Spinal cord (tissue), 10 donors: Measurements from ENCODE around the gene EFTUD2. TPM values are rescaled to one million over a fixed set of nuclear protein-coding genes. Genes with fewer than 3 reads are reported as not detected.
A peak's percentile ranks its signal among the peaks of the same experiment; 100 is the strongest.

ENCODE experiments used
- DNase-seq, 6 donors: peaks; one replicate each; pipeline versions ENCODE4 v3.0.0 to v3.0.0-alpha.2; 2013 to 2015; ENCODE audit warnings: low spot score in 6 of 6, low read depth in 4 of 6
- H3K27ac ChIP-seq: one replicate; pipeline ENCODE4 v1.5.1; 2013; ENCODE audit warnings: low read depth, low read length, control low read depth
- H3K27me3 ChIP-seq: one replicate; pipeline ENCODE4 v1.6.1; 2013; ENCODE audit warnings: low read length; ENCODE audit not compliant: control insufficient read depth, insufficient read depth
- H3K36me3 ChIP-seq: one replicate; pipeline ENCODE4 v1.6.1; 2013; ENCODE audit warnings: low read length; ENCODE audit not compliant: control insufficient read depth, insufficient read depth
- H3K4me1 ChIP-seq: one replicate; pipeline ENCODE4 v1.6.1; 2013; ENCODE audit warnings: low read length; ENCODE audit not compliant: control insufficient read depth, insufficient read depth
- H3K4me3 ChIP-seq: one replicate; pipeline ENCODE4 v1.5.1; 2013; ENCODE audit warnings: low read depth, low read length, control low read depth
- H3K9me3 ChIP-seq: one replicate; pipeline ENCODE4 v1.6.1; 2013; ENCODE audit warnings: low read length; ENCODE audit not compliant: control insufficient read depth, insufficient read depth
- WGBS: methylation state at CpG from one replicate; pipeline ENCODE4 v1.1.5; 2013; ENCODE audit warnings: missing lambda C conversion rate; ENCODE audit not compliant: insufficient coverage; 5-methylcytosine and 5-hydroxymethylcytosine counted together
- polyA plus RNA-seq, 2 donors: library from polyadenylated mRNA; unstranded; fragments of 120-200 nt; gene quantifications; one replicate each; pipeline ENCODE4 v1.2.1, GENCODE V29; 2013; ENCODE audit not compliant: insufficient read length in 2 of 2
- total RNA-seq, 2 donors: library from RNA; depleted of rRNA in 1 of 2; stranded (reverse); fragments of 120-200 nt in 1 of 2; fragments of >200 nt in 1 of 2; gene quantifications; one replicate each; pipeline versions ENCODE4 v1.2.3 to v1.2.4, GENCODE V29; 2013 to 2014
- donor health status: healthy.

Gene EFTUD2
- total and polyA plus RNA-seq, 4 donors = 68.0 to 85.0 (median 74.3) TPM

- 95% methylated on average over 3 of the region's 6 CpGs for WGBS
- DNase-seq = no peak
- no peak overlapping the region for H3K27ac ChIP-seq
- H3K4me3 ChIP-seq = no peak overlapping the region
- H3K4me1 ChIP-seq = no peaks in the 10 kb centered on the region
- H3K36me3 ChIP-seq = peaks cover 64% of the 10 kb centered on the region
- H3K27me3 ChIP-seq = no peaks in the 10 kb centered on the region
- H3K9me3 ChIP-seq = no peaks in the 10 kb centered on the region
Observed at GRCh38 chr17:44879376-44879775, 19.9 kb downstream of the EFTUD2 start.

- Histone ChIP-seq H3K4me1 (no peaks in the 10 kb centered on the region), H3K27ac (no peak overlapping the region), H3K27me3 (no peaks in the 10 kb centered on the region), H3K36me3 (peaks cover 63% of the 10 kb centered on the region), H3K9me3 (no peaks in the 10 kb centered on the region), H3K4me3 (no peak overlapping the region)
- DNase-seq = peak in 4 of 6 donors; percentile 30 to 87 (median 64)
- 33% methylated on average over 3 of the region's 6 CpGs for WGBS
Observed at GRCh38 chr17:44878627-44879221, 20.5 kb downstream of the EFTUD2 start.

- no peaks in the 10 kb centered on the region for H3K27me3 ChIP-seq
- H3K4me1 ChIP-seq = no peaks in the 10 kb centered on the region
- H3K36me3 ChIP-seq = peaks cover 67% of the 10 kb centered on the region
- no peak overlapping the region for H3K27ac ChIP-seq
- WGBS = 92% methylated on average over 4 of the region's 5 CpGs
- no peak overlapping the region for H3K4me3 ChIP-seq
- H3K9me3 ChIP-seq = no peaks in the 10 kb centered on the region
- no peak for DNase-seq
Observed at GRCh38 chr17:44877121-44877520, 22.1 kb downstream of the EFTUD2 start.

DNA sequence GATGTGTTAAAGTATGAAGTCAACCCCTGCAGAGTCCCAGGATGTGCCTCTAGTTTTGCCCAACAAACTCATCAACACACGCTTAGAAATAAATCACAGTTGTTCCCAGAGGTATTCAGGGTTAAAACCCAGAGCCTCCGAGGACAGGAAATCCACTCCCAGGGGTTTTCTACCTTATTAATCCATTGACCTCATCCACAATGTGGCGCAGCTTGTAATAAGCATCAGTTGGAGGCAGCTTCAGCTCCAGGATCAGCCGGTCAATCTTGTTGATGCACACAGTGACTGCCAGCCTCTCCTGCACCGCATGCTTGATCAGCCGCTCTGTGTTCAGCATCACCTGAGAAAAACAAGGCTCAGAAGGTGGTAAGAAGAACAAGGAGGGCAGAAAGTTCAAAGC, 23.5 kb downstream of the EFTUD2 start:
- peaks cover 74% of the 10 kb centered on the region for H3K36me3 ChIP-seq
- no peaks in the 10 kb centered on the region for H3K4me1 ChIP-seq
- no peak for DNase-seq
- 98% methylated on average over 4 of the region's 6 CpGs for WGBS
- no peak overlapping the region for H3K4me3 ChIP-seq
- no peaks in the 10 kb centered on the region for H3K9me3 ChIP-seq
- no peaks in the 10 kb centered on the region for H3K27me3 ChIP-seq
- no peak overlapping the region for H3K27ac ChIP-seq

DNA sequence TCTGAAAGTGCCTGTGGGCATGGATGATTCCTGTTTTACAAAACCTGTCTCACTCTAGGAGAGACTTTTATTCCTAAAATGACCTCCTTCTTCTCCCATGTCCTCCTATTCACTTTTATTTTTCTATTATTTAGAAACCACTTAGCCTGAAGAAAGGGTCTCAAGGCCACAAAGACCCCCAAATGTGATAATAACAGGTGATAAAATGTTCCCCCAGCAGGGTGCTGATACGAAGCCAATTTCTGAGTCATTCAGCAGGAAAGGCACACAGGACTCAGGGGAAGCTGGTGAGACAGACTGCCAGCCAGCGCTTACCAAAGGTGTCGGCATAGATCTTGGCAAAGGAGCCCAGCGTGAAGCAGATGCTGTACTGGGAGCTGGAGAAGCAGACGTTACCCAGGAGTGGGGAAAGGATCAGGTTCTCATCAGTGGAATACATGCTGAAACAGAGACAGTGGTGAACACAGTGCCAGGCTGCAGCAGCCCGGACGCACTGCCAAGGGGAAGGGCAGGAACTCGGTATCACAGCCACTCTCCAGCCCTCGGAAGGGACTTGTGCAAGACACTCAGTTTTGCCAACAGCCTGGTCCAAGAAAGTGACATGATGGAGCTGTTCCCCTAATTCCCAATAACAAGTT, 27.0 kb downstream of the EFTUD2 start:
- Histone ChIP-seq H3K27me3 (no peaks in the 10 kb centered on the region), H3K9me3 (no peaks in the 10 kb centered on the region), H3K36me3 (peaks cover 68% of the 10 kb centered on the region), H3K4me1 (no peaks in the 10 kb centered on the region), H3K27ac (no peak overlapping the region), H3K4me3 (no peak overlapping the region)
- 53% methylated on average over 9 of the region's 9 CpGs for WGBS
- peak in 1 of 6 donors; percentile 72 for DNase-seq

- 98% methylated on average over 11 of the region's 12 CpGs for WGBS
- no peak for DNase-seq
- H3K4me1 ChIP-seq = no peaks in the 10 kb centered on the region
- H3K4me3 ChIP-seq = no peak overlapping the region
- no peak overlapping the region for H3K27ac ChIP-seq
- H3K36me3 ChIP-seq = peaks cover 68% of the 10 kb centered on the region
- no peaks in the 10 kb centered on the region for H3K9me3 ChIP-seq
- H3K27me3 ChIP-seq = no peaks in the 10 kb centered on the region
Observed at GRCh38 chr17:44871556-44871955, 27.7 kb downstream of the EFTUD2 start.

DNA sequence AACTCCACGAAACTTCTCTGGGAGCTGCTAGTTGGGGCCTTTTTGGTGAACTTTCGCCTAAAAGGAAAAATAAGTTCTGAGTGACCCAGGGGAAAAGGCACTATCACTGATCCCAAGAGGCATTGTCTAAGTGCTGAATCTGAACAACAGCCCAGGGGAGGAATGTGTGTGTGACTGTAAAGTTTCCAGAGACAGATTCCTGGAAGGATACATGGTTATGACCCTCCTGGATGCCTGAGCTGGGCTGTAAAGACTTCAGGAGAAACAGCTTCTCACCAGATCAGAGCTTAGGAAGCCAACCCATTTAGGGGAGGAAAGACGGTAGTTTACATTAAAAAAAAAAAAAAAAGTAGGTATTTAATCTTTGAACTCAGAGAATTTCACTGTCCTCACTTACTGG, 31.4 kb downstream of the EFTUD2 start:
- H3K27ac ChIP-seq = no peak overlapping the region
- WGBS = 100% methylated on average over 2 of the region's 3 CpGs

GRCh38 chr17:44865931-44866330, 33.3 kb downstream of the EFTUD2 start:
- H3K4me1 ChIP-seq = no peaks in the 10 kb centered on the region
- DNase-seq = no peak
- no peaks in the 10 kb centered on the region for H3K27me3 ChIP-seq
- peaks cover 67% of the 10 kb centered on the region for H3K36me3 ChIP-seq
- no peak overlapping the region for H3K4me3 ChIP-seq
- H3K9me3 ChIP-seq = no peaks in the 10 kb centered on the region
- 91% methylated on average over 6 of the region's 6 CpGs for WGBS
- H3K27ac ChIP-seq = no peak overlapping the region

More for the DNA sequence above, 31.4 kb downstream of the EFTUD2 start:
- Histone ChIP-seq H3K4me3 (no peak overlapping the region), H3K9me3 (no peaks in the 10 kb centered on the region), H3K4me1 (no peaks in the 10 kb centered on the region), H3K36me3 (peaks cover 69% of the 10 kb centered on the region), H3K27me3 (no peaks in the 10 kb centered on the region)
- no peak for DNase-seq

- Histone ChIP-seq H3K4me3 (no peak overlapping the region), H3K27ac (no peak overlapping the region), H3K9me3 (no peaks in the 10 kb centered on the region), H3K4me1 (no peaks in the 10 kb centered on the region), H3K36me3 (peaks cover 63% of the 10 kb centered on the region), H3K27me3 (no peaks in the 10 kb centered on the region)
- WGBS = no CpG with 5 or more reads among the region's 1 CpG
- peak; percentile 35 to 94 (median 67) for DNase-seq
Observed at GRCh38 chr17:44865231-44865660, 34.0 kb downstream of the EFTUD2 start.

DNA sequence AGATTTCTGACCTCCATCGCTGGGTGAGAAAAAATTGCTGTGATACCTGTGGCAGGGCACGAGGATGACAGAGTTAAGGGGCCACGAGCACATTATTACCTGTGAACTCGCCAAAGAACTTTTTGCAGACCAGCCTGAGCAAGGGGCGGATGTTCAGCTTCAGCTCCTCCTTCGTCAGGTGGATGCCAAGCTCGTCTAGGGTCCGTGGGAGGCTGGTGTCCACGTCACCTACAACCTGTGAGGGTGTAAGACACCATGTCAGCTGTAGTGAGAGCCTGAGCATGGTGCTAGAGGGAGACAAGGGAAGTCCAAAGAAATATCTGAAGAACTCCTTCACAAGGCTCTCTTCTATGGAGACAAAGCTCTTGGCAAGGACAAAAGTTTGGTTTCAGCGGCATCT, 34.4 kb downstream of the EFTUD2 start:
- Histone ChIP-seq H3K27me3 (no peaks in the 10 kb centered on the region), H3K36me3 (peaks cover 66% of the 10 kb centered on the region), H3K9me3 (no peaks in the 10 kb centered on the region), H3K4me3 (no peak overlapping the region), H3K27ac (no peak overlapping the region), H3K4me1 (no peaks in the 10 kb centered on the region)
- 81% methylated on average over 10 of the region's 10 CpGs for WGBS
- DNase-seq = no peak
